ENCODE results near the gene NF2.

Gene NF2

GRCh38 chr22:29658176-29658575 lies 54.7 kb downstream of the NF2 start:
- TF ChIP-seq CTCF (IDR thresholded peaks at IDR 0.05; ENCODE audit: poor library complexity, severe bottlenecking), result no peak
- DNase-seq (ENCODE audit: low spot score), result no peak
- Histone ChIP-seq H3K4me3 (ENCODE audit: severe bottlenecking) (no peak overlapping the region), H3K27me3 (ENCODE audit: insufficient read depth, poor library complexity, severe bottlenecking) (no peaks in the 10 kb centered on the region), H3K4me1 (ENCODE audit: insufficient read depth, poor library complexity, severe bottlenecking) (peaks cover 14% of the 10 kb centered on the region), H3K9me3 (ENCODE audit: severe bottlenecking) (no peaks in the 10 kb centered on the region), H3K27ac (ENCODE audit: poor library complexity, severe bottlenecking) (no peak overlapping the region), H3K36me3 (ENCODE audit: low read depth) (peaks cover 79% of the 10 kb centered on the region)
- ATAC-seq (ENCODE audit: low read depth), result no peak

GRCh38 chr22:29660021-29660420 lies 56.6 kb downstream of the NF2 start:
- H3K36me3 ChIP-seq (ENCODE audit: low read depth), result peaks cover 73% of the 10 kb centered on the region
- ATAC-seq (ENCODE audit: low read depth), result no peak
- no peak for TF ChIP-seq CTCF (IDR thresholded peaks at IDR 0.05; ENCODE audit: poor library complexity, severe bottlenecking)

GRCh38 chr22:29661336-29661735 lies 57.9 kb downstream of the NF2 start:
- ATAC-seq (ENCODE audit: low read depth) (peak; percentile 52; the same call in 2 of the 3 replicates), DNase-seq (ENCODE audit: low spot score) (no peak)
- peaks cover 14% of the 10 kb centered on the region for H3K4me1 ChIP-seq (ENCODE audit: insufficient read depth, poor library complexity, severe bottlenecking)
- no peaks in the 10 kb centered on the region for H3K27me3 ChIP-seq (ENCODE audit: insufficient read depth, poor library complexity, severe bottlenecking)
- H3K4me3 ChIP-seq (ENCODE audit: severe bottlenecking), result no peak overlapping the region
- peaks cover 82% of the 10 kb centered on the region for H3K36me3 ChIP-seq (ENCODE audit: low read depth)
- no peaks in the 10 kb centered on the region for H3K9me3 ChIP-seq (ENCODE audit: severe bottlenecking)
- peak overlapping the region; percentile 23 for H3K27ac ChIP-seq (ENCODE audit: poor library complexity, severe bottlenecking)
- TF ChIP-seq CTCF (IDR thresholded peaks at IDR 0.05; ENCODE audit: poor library complexity, severe bottlenecking), result no peak

More at GRCh38 chr22:29660021-29660420, 56.6 kb downstream of the NF2 start:
- no peak overlapping the region for H3K4me3 ChIP-seq (ENCODE audit: severe bottlenecking)
- no peak for DNase-seq (ENCODE audit: low spot score)
- no peaks in the 10 kb centered on the region for H3K9me3 ChIP-seq (ENCODE audit: severe bottlenecking)
- H3K27me3 ChIP-seq (ENCODE audit: insufficient read depth, poor library complexity, severe bottlenecking), result no peaks in the 10 kb centered on the region
- H3K27ac ChIP-seq (ENCODE audit: poor library complexity, severe bottlenecking), result no peak overlapping the region
- peaks cover 14% of the 10 kb centered on the region for H3K4me1 ChIP-seq (ENCODE audit: insufficient read depth, poor library complexity, severe bottlenecking)

GRCh38 chr22:29663180-29663821 lies 59.9 kb downstream of the NF2 start:
- Histone ChIP-seq H3K4me3 (ENCODE audit: severe bottlenecking) (no peak overlapping the region), H3K27ac (ENCODE audit: poor library complexity, severe bottlenecking) (no peak overlapping the region), H3K36me3 (ENCODE audit: low read depth) (peaks cover 84% of the 10 kb centered on the region), H3K27me3 (ENCODE audit: insufficient read depth, poor library complexity, severe bottlenecking) (no peaks in the 10 kb centered on the region), H3K4me1 (ENCODE audit: insufficient read depth, poor library complexity, severe bottlenecking) (peaks cover 14% of the 10 kb centered on the region), H3K9me3 (ENCODE audit: severe bottlenecking) (no peaks in the 10 kb centered on the region)
- DNase-seq (ENCODE audit: low spot score) (no peak), ATAC-seq (ENCODE audit: low read depth) (no peak)
- no peak for TF ChIP-seq CTCF (IDR thresholded peaks at IDR 0.05; ENCODE audit: poor library complexity, severe bottlenecking)

GRCh38 chr22:29665486-29665885 lies 62.1 kb downstream of the NF2 start:
- peaks cover 90% of the 10 kb centered on the region for H3K36me3 ChIP-seq (ENCODE audit: low read depth)
- H3K4me3 ChIP-seq (ENCODE audit: severe bottlenecking), result no peak overlapping the region
- no peaks in the 10 kb centered on the region for H3K27me3 ChIP-seq (ENCODE audit: insufficient read depth, poor library complexity, severe bottlenecking)
- peaks cover 12% of the 10 kb centered on the region for H3K4me1 ChIP-seq (ENCODE audit: insufficient read depth, poor library complexity, severe bottlenecking)
- TF ChIP-seq CTCF (IDR thresholded peaks at IDR 0.05; ENCODE audit: poor library complexity, severe bottlenecking), result no peak
- DNase-seq (ENCODE audit: low spot score), result no peak
- H3K9me3 ChIP-seq (ENCODE audit: severe bottlenecking), result no peaks in the 10 kb centered on the region
- ATAC-seq (ENCODE audit: low read depth), result no peak
- H3K27ac ChIP-seq (ENCODE audit: poor library complexity, severe bottlenecking), result no peak overlapping the region
